Measurements from ENCODE around the gene ITGB7.

ITGB7 gene

DNA sequence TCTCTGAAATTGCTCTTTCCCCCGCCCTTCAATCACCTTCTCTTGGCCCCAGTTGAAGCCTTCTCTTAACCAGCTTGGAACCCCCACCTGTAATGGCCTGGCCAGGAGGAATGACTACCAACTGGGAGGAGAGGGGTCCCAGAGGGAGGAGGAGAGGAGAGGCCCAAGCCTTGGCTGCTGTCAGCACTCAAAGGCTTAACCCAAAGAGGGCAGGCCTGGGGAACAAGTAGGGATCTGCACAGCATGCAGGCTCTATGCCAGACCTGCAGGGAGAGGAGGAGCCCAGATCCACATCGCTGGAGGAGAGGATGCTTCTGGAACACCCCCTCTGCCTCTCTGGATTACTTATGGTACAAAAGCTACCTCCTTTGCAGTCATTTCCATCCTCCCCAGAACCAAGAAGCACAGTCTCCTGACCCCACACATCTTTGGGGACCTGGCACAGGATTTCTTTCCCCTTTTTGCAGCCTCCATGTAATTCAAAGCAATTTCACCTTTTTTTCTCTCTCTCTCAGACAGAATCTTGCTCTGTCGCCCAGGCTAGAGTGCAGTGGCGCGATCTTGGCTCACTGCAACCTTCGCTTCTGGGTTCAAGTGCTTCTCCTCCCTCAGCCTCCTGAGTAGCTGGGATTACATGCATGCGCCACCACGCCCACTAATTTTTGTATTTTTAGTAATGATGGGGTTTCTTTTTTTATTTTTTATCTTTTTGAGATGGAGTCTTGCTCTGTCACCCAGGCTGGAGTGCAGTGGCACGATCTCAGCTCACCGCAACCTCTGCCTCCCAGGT, 18.8 kb upstream of the ITGB7 start:
- TF ChIP-seq GABPA (IDR thresholded peaks at IDR 0.05; ENCODE audit: low read depth) (no peak), SPI1 (IDR thresholded peaks at IDR 0.05; ENCODE audit: borderline replicate concordance, low read depth) (no peak), CTCF (IDR thresholded peaks at IDR 0.05; ENCODE audit: insufficient read depth, low read length) (no peak), POLR2AphosphoS5 (IDR thresholded peaks at IDR 0.05; ENCODE audit: low read depth) (no peak)
- TF ChIP-seq, protein P1, sequence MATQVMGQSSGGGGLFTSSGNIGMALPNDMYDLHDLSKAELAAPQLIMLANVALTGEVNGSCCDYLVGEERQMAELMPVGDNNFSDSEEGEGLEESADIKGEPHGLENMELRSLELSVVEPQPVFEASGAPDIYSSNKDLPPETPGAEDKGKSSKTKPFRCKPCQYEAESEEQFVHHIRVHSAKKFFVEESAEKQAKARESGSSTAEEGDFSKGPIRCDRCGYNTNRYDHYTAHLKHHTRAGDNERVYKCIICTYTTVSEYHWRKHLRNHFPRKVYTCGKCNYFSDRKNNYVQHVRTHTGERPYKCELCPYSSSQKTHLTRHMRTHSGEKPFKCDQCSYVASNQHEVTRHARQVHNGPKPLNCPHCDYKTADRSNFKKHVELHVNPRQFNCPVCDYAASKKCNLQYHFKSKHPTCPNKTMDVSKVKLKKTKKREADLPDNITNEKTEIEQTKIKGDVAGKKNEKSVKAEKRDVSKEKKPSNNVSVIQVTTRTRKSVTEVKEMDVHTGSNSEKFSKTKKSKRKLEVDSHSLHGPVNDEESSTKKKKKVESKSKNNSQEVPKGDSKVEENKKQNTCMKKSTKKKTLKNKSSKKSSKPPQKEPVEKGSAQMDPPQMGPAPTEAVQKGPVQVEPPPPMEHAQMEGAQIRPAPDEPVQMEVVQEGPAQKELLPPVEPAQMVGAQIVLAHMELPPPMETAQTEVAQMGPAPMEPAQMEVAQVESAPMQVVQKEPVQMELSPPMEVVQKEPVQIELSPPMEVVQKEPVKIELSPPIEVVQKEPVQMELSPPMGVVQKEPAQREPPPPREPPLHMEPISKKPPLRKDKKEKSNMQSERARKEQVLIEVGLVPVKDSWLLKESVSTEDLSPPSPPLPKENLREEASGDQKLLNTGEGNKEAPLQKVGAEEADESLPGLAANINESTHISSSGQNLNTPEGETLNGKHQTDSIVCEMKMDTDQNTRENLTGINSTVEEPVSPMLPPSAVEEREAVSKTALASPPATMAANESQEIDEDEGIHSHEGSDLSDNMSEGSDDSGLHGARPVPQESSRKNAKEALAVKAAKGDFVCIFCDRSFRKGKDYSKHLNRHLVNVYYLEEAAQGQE (IDR thresholded peaks at IDR 0.05; ENCODE audit: insufficient replicate concordance, low read depth), result no peak
- no peak overlapping the region for H3K27ac ChIP-seq (replicated peaks)
- no peak for DNase-seq (ENCODE audit: low read depth in 1 of 2, low spot score in 1 of 2)
- no peaks in the 10 kb centered on the region for H3K27me3 ChIP-seq (ENCODE audit: insufficient read depth, poor library complexity, severe bottlenecking)
- no peak overlapping the region for H3K4me3 ChIP-seq (replicated peaks; ENCODE audit: insufficient read depth, low read length)

DNA sequence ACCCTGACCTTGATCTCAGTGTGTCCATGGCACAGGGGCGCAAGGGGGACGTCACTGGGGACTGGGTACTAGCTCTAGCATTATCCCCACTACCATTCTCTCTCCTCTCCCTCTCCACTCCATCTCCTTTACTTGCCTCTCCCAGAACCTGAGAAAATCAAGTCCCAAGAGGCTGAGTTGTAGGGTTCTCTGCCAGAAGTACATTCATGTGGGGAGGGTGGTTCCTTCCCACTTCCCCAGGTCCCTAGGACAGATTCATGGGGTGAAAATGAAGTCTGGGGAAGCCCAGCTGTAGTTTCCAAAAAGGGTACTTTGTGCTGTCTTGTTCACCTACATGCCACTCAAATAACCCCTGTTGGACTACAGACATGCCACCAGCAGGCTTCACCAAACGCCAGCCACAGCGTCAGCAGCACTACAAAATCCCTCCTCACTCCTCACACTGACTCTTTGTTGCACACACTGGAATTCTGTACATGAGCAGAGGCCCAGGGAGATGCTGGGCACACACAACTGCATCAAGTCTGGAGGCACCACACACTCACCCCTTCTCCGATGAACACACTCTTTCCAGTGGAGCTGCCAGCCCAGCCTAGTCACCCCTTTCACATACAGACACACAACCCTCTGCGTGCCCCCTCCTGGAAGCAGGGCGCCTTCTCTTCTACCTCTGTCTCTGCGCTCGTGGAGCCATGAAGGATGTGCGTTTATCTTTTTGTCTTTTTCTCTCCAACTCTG, 18.0 kb upstream of the ITGB7 start:
- Histone ChIP-seq H3K27me3 (ENCODE audit: insufficient read depth, poor library complexity, severe bottlenecking) (no peaks in the 10 kb centered on the region), H3K27ac (replicated peaks) (no peak overlapping the region), H3K4me3 (replicated peaks; ENCODE audit: insufficient read depth, low read length) (no peak overlapping the region)
- TF ChIP-seq, protein P1 (IDR thresholded peaks at IDR 0.05; ENCODE audit: insufficient replicate concordance, low read depth), result no peak
- no peak for DNase-seq (ENCODE audit: low read depth in 1 of 2, low spot score in 1 of 2)

DNA sequence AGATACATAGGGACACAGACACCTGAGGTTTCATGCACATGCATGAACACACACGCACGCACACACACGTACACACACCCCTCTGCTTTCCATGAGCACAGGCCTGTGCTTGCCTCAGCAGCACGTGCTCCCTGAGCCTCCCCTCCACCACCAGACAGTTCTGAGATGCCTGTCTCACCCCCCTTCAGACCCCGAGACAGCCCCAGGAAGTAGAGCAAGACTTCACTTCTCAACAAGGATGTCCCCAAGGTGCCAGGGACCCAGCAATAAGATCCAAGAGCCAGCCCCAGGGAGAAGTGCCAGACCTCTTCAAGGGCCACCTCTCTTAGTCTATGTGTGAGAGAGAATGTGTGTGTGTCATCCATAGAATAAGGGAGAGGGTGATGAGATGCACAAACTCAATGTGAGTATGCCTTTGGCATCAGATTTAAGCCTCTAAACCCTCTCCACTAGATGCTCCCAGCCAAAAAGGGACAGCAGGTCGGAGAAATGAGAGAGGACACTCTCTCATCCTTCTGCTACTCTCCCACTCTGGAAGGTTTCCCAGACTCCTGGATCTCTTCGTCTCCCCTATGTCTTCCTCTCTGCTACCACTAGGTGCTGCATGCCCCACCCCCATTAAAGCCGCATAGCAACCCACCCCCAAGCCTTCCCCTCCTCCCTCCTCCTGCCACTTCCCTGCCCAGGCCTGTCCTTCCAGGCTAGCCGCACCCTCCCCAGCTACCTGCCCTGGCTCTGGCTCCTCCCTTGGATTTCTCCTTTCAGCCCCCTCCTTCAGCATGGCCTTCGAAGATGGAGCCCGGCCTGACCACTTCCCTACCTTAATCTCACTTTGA, 17.2 kb upstream of the ITGB7 start:
- no peak for DNase-seq (ENCODE audit: low read depth in 1 of 2, low spot score in 1 of 2)
- TF ChIP-seq CTCF (IDR thresholded peaks at IDR 0.05; ENCODE audit: insufficient read depth, low read length) (no peak), POLR2AphosphoS5 (IDR thresholded peaks at IDR 0.05; ENCODE audit: low read depth) (no peak), SPI1 (IDR thresholded peaks at IDR 0.05; ENCODE audit: borderline replicate concordance, low read depth) (no peak), GABPA (IDR thresholded peaks at IDR 0.05; ENCODE audit: low read depth) (no peak)
- TF ChIP-seq, protein P1 (IDR thresholded peaks at IDR 0.05; ENCODE audit: insufficient replicate concordance, low read depth), result no peak
- no peaks in the 10 kb centered on the region for H3K27me3 ChIP-seq (ENCODE audit: insufficient read depth, poor library complexity, severe bottlenecking)
- no peak overlapping the region for H3K4me3 ChIP-seq (replicated peaks; ENCODE audit: insufficient read depth, low read length)
- no peak overlapping the region for H3K27ac ChIP-seq (replicated peaks)
